NCI-H1417 (cell line): ENCODE data around the gene PNMT.

Experiments used
- DNase-seq, 3 experiments: peaks; one replicate each; lab custom pipeline; 2025; lab: John Stamatoyannopoulos, UW

Gene PNMT

GRCh38 chr17:39652587-39653315, 15.5 kb upstream of the PNMT start:
- DNase-seq = peak in 1 of 3 experiments; percentile 20

GRCh38 chr17:39653316-39653661, 15.0 kb upstream of the PNMT start:
- DNase-seq = no peak

- DNase-seq = peak; percentile 10 to 59 (median 49)
These were observed 14.5 kb upstream of the PNMT start for GRCh38 chr17:39653662-39654331.

- no peak for DNase-seq
These were observed 13.1 kb upstream of the PNMT start for GRCh38 chr17:39655105-39655504.

- no peak for DNase-seq
These were observed 9.9 kb upstream of the PNMT start for GRCh38 chr17:39658346-39658745.

- DNase-seq = no peak
These were observed 9.5 kb upstream of the PNMT start for GRCh38 chr17:39658760-39659159.

- no peak for DNase-seq
These were observed 8.8 kb upstream of the PNMT start for GRCh38 chr17:39659279-39660010.

GRCh38 chr17:39660011-39660360, 8.3 kb upstream of the PNMT start:
- no peak for DNase-seq

- DNase-seq = no peak
These were observed 7.6 kb upstream of the PNMT start for GRCh38 chr17:39660397-39661385.

- no peak for DNase-seq
These were observed 6.3 kb upstream of the PNMT start for GRCh38 chr17:39661744-39662541.

GRCh38 chr17:39662551-39663339, 5.5 kb upstream of the PNMT start:
- peak in 1 of 3 experiments; percentile 5 for DNase-seq

GRCh38 chr17:39663340-39663687, 4.9 kb upstream of the PNMT start:
- DNase-seq = peak in 1 of 3 experiments; percentile 10

GRCh38 chr17:39663688-39664580, 4.3 kb upstream of the PNMT start:
- peak in 2 of 3 experiments; percentile 42 to 43 for DNase-seq

- no peak for DNase-seq
These were observed 3.4 kb upstream of the PNMT start, which contains the start of gene TCAP for GRCh38 chr17:39664581-39665561. Gene TCAP, plus strand, starts transcription at chr17:39665349. Its CDS starts 11 bp downstream, at chr17:39665360.

- peak in 2 of 3 experiments; percentile 56 to 70 for DNase-seq
These were observed 2.5 kb upstream of the PNMT start for GRCh38 chr17:39665642-39666224.

GRCh38 chr17:39666231-39666600, 2.0 kb upstream of the PNMT start:
- no peak for DNase-seq

- DNase-seq = no peak
These were observed 1.5 kb upstream of the PNMT start for GRCh38 chr17:39666601-39667261.
